Spleen (tissue), 11 donors: ENCODE results near the gene TTC28. TPM values are rescaled to one million over a fixed set of nuclear protein-coding genes. Genes with fewer than 3 reads are reported as not detected.

ENCODE experiments used
- DNase-seq: peaks from one replicate; pipeline ENCODE4 v3.0.0-alpha.2; 2020
- H3K27ac ChIP-seq, 8 donors: fragments of 200-600 bp; sonication (generic) in 7 of 8; 1 replicate in 4 of 8; 2 replicates in 4 of 8; pipeline versions ENCODE4 v1.5.0 to v1.8.0; 2016 to 2021; ENCODE audit warnings: inconsistent platforms in 4 of 8, mild to moderate bottlenecking in 4 of 8, moderate library complexity in 1 of 8
- H3K27me3 ChIP-seq, 7 donors: fragments of 200-600 bp; sonication (generic) in 6 of 7; replicated peaks in 1 of 7; 1 replicate in 4 of 7; 2 replicates in 3 of 7; pipeline versions ENCODE4 v1.5.0 to v1.8.0; 2016 to 2021; ENCODE audit warnings: inconsistent platforms in 3 of 7, mild to moderate bottlenecking in 1 of 7
- H3K36me3 ChIP-seq, 6 donors: fragments of 200-600 bp; sonication (generic) in 5 of 6; 1 replicate in 4 of 6; 2 replicates in 2 of 6; pipeline versions ENCODE4 v1.5.0 to v1.8.0; 2016 to 2021; ENCODE audit warnings: inconsistent platforms in 2 of 6
- H3K4me1 ChIP-seq, 6 donors: fragments of 200-600 bp; sonication (generic) in 5 of 6; 1 replicate in 3 of 6; 2 replicates in 3 of 6; pipeline versions ENCODE4 v1.5.0 to v1.8.0; 2016 to 2021; ENCODE audit warnings: inconsistent platforms in 3 of 6
- H3K4me3 ChIP-seq, 8 donors: fragments of 200-600 bp; sonication (generic) in 7 of 8; 1 replicate in 4 of 8; 2 replicates in 4 of 8; pipeline versions ENCODE4 v1.5.0 to v1.8.0; 2016 to 2021; ENCODE audit warnings: inconsistent platforms in 4 of 8, mild to moderate bottlenecking in 4 of 8, moderate library complexity in 2 of 8
- H3K9me3 ChIP-seq, 8 donors: fragments of 200-600 bp; sonication (generic) in 7 of 8; 1 replicate in 4 of 8; 2 replicates in 4 of 8; pipeline versions ENCODE4 v1.5.0 to v1.8.0; 2016 to 2021; ENCODE audit warnings: inconsistent platforms in 4 of 8
- CTCF ChIP-seq, 11 experiments: fragments of 200-600 bp in 7 of 11; fragments of 450-650 bp in 4 of 11; sonication (generic) in 4 of 11; IDR thresholded peaks in 8 of 11; conservative IDR thresholded peaks in 3 of 11; 1 replicate in 7 of 11; 2 replicates in 4 of 11; pipeline versions ENCODE4 v1.4.0 to v1.8.0; 2016 to 2021; ENCODE audit warnings: antibody characterized with exemption in 11 of 11, inconsistent platforms in 4 of 11, mild to moderate bottlenecking in 1 of 11
- POLR2A ChIP-seq, 3 donors: fragments of 450-650 bp; IDR thresholded peaks; one replicate each; pipeline ENCODE4 v1.5.1; 2017; ENCODE audit warnings: antibody characterized with exemption in 3 of 3, mild to moderate bottlenecking in 1 of 3
- POLR2AphosphoS5 ChIP-seq, 3 donors: sonication (generic); formaldehyde crosslinking; IDR thresholded peaks; one replicate each; pipeline ENCODE4 v1.5.1; 2017; ENCODE audit warnings: antibody characterized with exemption in 3 of 3
- WGBS, 5 donors: extraction: QIAGEN DNeasy Blood & Tissue Kit in 3 of 5; methylation state at CpG; one replicate each; pipeline versions ENCODE4 v1.1.5 to v1.1.7; 2013 to 2018; 5-methylcytosine and 5-hydroxymethylcytosine counted together
- intact Hi-C: fragments of 100-400 bp; cut with DNase I; formaldehyde crosslinking; loops from one replicate; pipeline ENCODE4 v1.15.0; 2023; ENCODE audit warnings: low total_unique reads
- polyA plus RNA-seq, 3 donors: library from polyadenylated mRNA; stranded (reverse); fragments of 200-250 nt; gene quantifications; one replicate each; pipeline ENCODE4 v1.2.1, GENCODE V29; 2013
- total RNA-seq, 7 donors: library from RNA; depleted of rRNA in 3 of 7; stranded (reverse); fragments of >200 nt in 3 of 7; fragmentation: NEBNext Ultra II Directional in 4 of 7; extraction: Animal tissue kit (Norgen Biotek cat#: 25700) in 4 of 7; gene quantifications; one replicate each; pipeline versions ENCODE4 v1.1.0 to v1.2.1, GENCODE V29; 2016 to 2021
- donor health status: healthy with polysubstance abuse.
- donor health status: DM: no; HTN: no; CAD: no; lungs with moderate emphysema.
- donor health status: DM: no; HTN: no; CAD: no.
- donor health status: Bipolar disorder and iron deficiency.
- donor health status: healthy.
- donor health status: DM: no; HTN: no; CAD: no.
- donor health status: DM: yes; HTN: yes; CAD: no.

Gene TTC28
- total and polyA plus RNA-seq, 10 donors: 0.62 to 69.0 (median 33.5) TPM

DNA sequence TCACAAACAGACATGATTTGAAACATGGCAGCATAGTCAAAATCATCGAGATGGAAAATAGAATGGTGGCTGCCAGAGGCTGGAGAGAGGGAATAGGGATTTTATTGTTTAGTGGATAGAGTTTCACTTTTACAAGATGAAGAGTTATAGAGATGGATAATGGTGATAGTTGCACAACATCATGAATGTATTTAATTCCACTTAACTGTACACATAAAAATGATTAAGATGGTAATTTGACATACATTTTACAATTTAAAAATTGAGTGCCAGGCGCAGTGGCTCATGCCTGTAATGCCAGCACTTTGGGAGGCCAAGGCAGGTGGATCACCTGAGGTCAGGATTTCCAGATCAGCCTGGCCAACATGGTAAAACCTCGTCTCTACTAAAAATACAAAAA is 21.2 kb downstream of the TTC28 start:
- no peaks in the 10 kb centered on the region for H3K4me1 ChIP-seq
- no peaks in the 10 kb centered on the region for H3K36me3 ChIP-seq
- H3K27me3 ChIP-seq: peaks cover 0 to 19% (median 0%) of the 10 kb centered on the region in 7 donors
- no peak overlapping the region for H3K27ac ChIP-seq
- 70 to 96% (median 86%) methylated on average over 3 of the region's 3 CpGs for WGBS, 5 donors
- no peak for DNase-seq
- intact Hi-C loops: no loop called here
- no peaks in the 10 kb centered on the region for H3K9me3 ChIP-seq
- H3K4me3 ChIP-seq: no peak overlapping the region
- TF ChIP-seq POLR2AphosphoS5 (IDR thresholded peaks at IDR 0.05): no peak
- TF ChIP-seq CTCF (IDR thresholded peaks at IDR 0.05 in 8 of 11, conservative IDR thresholded peaks at IDR 0.05 in 3 of 11): no peak
- TF ChIP-seq POLR2A (IDR thresholded peaks at IDR 0.05): no peak

- intact Hi-C loops: no loop called here
- Histone ChIP-seq H3K36me3 (no peaks in the 10 kb centered on the region), H3K27ac (no peak overlapping the region), H3K9me3 (peaks cover 0 to 15% (median 8%) of the 10 kb centered on the region in 8 donors), H3K27me3 (peaks cover 0 to 14% (median 0%) of the 10 kb centered on the region in 7 donors), H3K4me3 (no peak overlapping the region), H3K4me1 (no peaks in the 10 kb centered on the region)
- no peak for DNase-seq
- TF ChIP-seq CTCF (IDR thresholded peaks at IDR 0.05 in 8 of 11, conservative IDR thresholded peaks at IDR 0.05 in 3 of 11) (no peak), POLR2A (IDR thresholded peaks at IDR 0.05) (no peak), POLR2AphosphoS5 (IDR thresholded peaks at IDR 0.05) (no peak)
- WGBS, 5 donors: 70 to 83% (median 76%) methylated on average over 3 of the region's 3 CpGs
These were observed 23.5 kb downstream of the TTC28 start for GRCh38 chr22:28656181-28656580.

DNA sequence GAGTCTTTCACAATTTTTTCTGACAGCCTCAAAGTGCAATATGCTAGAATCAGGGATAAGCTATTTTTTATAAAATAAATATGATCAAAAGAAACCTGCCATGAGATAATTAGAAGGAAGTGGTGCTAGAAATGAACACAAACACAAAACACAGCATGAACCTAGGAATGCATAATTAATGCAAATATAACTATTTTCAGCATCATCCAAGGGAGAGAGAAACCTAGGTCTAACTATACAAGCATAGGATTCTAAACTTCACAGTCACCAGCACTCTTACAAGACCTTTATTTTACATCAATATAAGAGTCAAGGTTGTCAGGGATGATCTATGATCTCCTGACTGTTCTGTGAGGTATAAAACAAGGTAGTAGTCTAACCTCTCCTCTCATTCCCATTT is 29.2 kb downstream of the TTC28 start:
- DNase-seq: no peak
- H3K27me3 ChIP-seq: peaks cover 0 to 4% (median 0%) of the 10 kb centered on the region in 7 donors
- H3K9me3 ChIP-seq: peaks cover 0 to 15% (median 8%) of the 10 kb centered on the region in 8 donors
- no peaks in the 10 kb centered on the region for H3K4me1 ChIP-seq
- no peaks in the 10 kb centered on the region for H3K36me3 ChIP-seq
- H3K27ac ChIP-seq: no peak overlapping the region
- intact Hi-C loops: no loop called here
- no peak overlapping the region for H3K4me3 ChIP-seq
- TF ChIP-seq POLR2A (IDR thresholded peaks at IDR 0.05): no peak
- no peak for TF ChIP-seq CTCF (IDR thresholded peaks at IDR 0.05 in 8 of 11, conservative IDR thresholded peaks at IDR 0.05 in 3 of 11)
- TF ChIP-seq POLR2AphosphoS5 (IDR thresholded peaks at IDR 0.05): no peak

- Histone ChIP-seq H3K27ac (no peak overlapping the region), H3K9me3 (peaks cover 0 to 15% (median 8%) of the 10 kb centered on the region in 8 donors), H3K4me1 (no peaks in the 10 kb centered on the region), H3K36me3 (no peaks in the 10 kb centered on the region), H3K27me3 (peaks cover 0 to 4% (median 0%) of the 10 kb centered on the region in 7 donors), H3K4me3 (no peak overlapping the region)
- 89 to 96% (median 94%) methylated on average over 4 of the region's 4 CpGs for WGBS, 5 donors
- TF ChIP-seq POLR2A (IDR thresholded peaks at IDR 0.05): no peak
- no peak for TF ChIP-seq POLR2AphosphoS5 (IDR thresholded peaks at IDR 0.05)
- no peak for TF ChIP-seq CTCF (IDR thresholded peaks at IDR 0.05 in 8 of 11, conservative IDR thresholded peaks at IDR 0.05 in 3 of 11)
- DNase-seq: no peak
- intact Hi-C loops: no loop called here
These were observed 30.8 kb downstream of the TTC28 start for GRCh38 chr22:28648792-28649191.
